Heart left ventricle (tissue), 16 donors: ENCODE data around the gene TPRA1. TPM values are rescaled to one million over a fixed set of nuclear protein-coding genes. Genes with fewer than 3 reads are reported as not detected.

ENCODE experiments used
- ATAC-seq, 4 donors: fragments of 200-7000 bp; cut with Tn5 transposase; one replicate each; pipeline ENCODE4 v1.9.1; 2020 to 2022; ENCODE audit warnings: moderate library complexity in 4 of 4, mild to moderate bottlenecking in 3 of 4, moderate number of reproducible peaks in 1 of 4
- DNase-seq, 5 donors: peaks; one replicate each; pipeline ENCODE4 v3.0.0-alpha.2; 2020
- H3K27ac ChIP-seq, 12 donors: fragments of 200-600 bp; sonication (generic) in 4 of 12; one replicate each; pipeline versions ENCODE4 v1.5.0 to v1.8.0; 2016 to 2022; ENCODE audit warnings: mild to moderate bottlenecking in 2 of 12
- H3K27me3 ChIP-seq, 9 donors: fragments of 200-600 bp; sonication (generic) in 2 of 9; one replicate each; pipeline versions ENCODE4 v1.5.1 to v1.8.0; 2016 to 2022; ENCODE audit warnings: mild to moderate bottlenecking in 3 of 9
- H3K36me3 ChIP-seq, 9 donors: fragments of 200-600 bp; sonication (generic) in 2 of 9; one replicate each; pipeline versions ENCODE4 v1.5.0 to v1.8.0; 2018 to 2022; ENCODE audit warnings: mild to moderate bottlenecking in 2 of 9
- H3K4me1 ChIP-seq, 12 donors: fragments of 200-600 bp; sonication (generic) in 4 of 12; one replicate each; pipeline versions ENCODE4 v1.5.0 to v1.8.0; 2016 to 2022; ENCODE audit warnings: mild to moderate bottlenecking in 3 of 12
- H3K4me3 ChIP-seq, 12 donors: fragments of 200-600 bp; sonication (generic) in 4 of 12; one replicate each; pipeline versions ENCODE4 v1.5.0 to v1.8.0; 2017 to 2022; ENCODE audit warnings: mild to moderate bottlenecking in 9 of 12, moderate library complexity in 4 of 12
- H3K9me3 ChIP-seq, 12 donors: fragments of 200-600 bp; sonication (generic) in 4 of 12; one replicate each; pipeline versions ENCODE4 v1.5.0 to v1.8.0; 2016 to 2022; ENCODE audit warnings: mild to moderate bottlenecking in 1 of 12
- CTCF ChIP-seq, 12 donors: fragments of 200-600 bp; sonication (generic) in 4 of 12; IDR thresholded peaks; one replicate each; pipeline versions ENCODE4 v1.5.0 to v1.8.0; 2018 to 2022; ENCODE audit warnings: antibody characterized with exemption in 12 of 12, mild to moderate bottlenecking in 5 of 12
- POLR2A ChIP-seq, 2 donors: fragments of 450-650 bp; IDR thresholded peaks; one replicate each; pipeline ENCODE4 v1.6.1; 2017; ENCODE audit warnings: antibody characterized with exemption in 2 of 2, mild to moderate bottlenecking in 2 of 2, moderate library complexity in 2 of 2
- WGBS, 4 donors: extraction: QIAGEN DNeasy Blood & Tissue Kit in 2 of 4; methylation state at CpG; one replicate each; pipeline versions ENCODE4 v1.1.5 to v1.1.7; 2013 to 2018; 5-methylcytosine and 5-hydroxymethylcytosine counted together
- intact Hi-C, 10 donors: fragments of 100-400 bp; cut with DNase I; formaldehyde crosslinking; loops; one replicate each; pipeline versions ENCODE4 v1.11.1 to v1.14.2; 2022
- polyA plus RNA-seq, 2 donors: library from polyadenylated mRNA; stranded (reverse); fragments of 200-250 nt; gene quantifications; one replicate each; pipeline ENCODE4 v1.2.3, GENCODE V29; 2013
- total RNA-seq, 9 donors: library from RNA; depleted of rRNA in 2 of 9; stranded (reverse); fragments of >200 nt in 2 of 9; fragmentation: NEBNext Ultra II Directional in 3 of 9; extraction: Animal tissue kit (Norgen Biotek cat#: 25700) in 3 of 9; gene quantifications; one replicate each; pipeline versions ENCODE4 v1.1.0 to v1.2.4, GENCODE V29; 2016 to 2023
- donor health status: ischemic (EF 13 %, LVEDD 7.1; RV severe dilation, severe dysfunction).
- donor health status: healthy with polysubstance abuse.
- donor health status: DM: no; HTN: yes; CAD: no.
- donor health status: DM: no; HTN: no; CAD: no.
- donor health status: ischemic (EF 25% LVEDD 6.9; RV normal size, moderate dysfunction).
- donor health status: ischemic (EF 25% LVEDD 5.7; RV mildly dilated, moderate dysfunction).
- donor health status: healthy.
- donor health status: DM: yes; HTN: yes; CAD: no.
- donor health status: ischemic (EF 35%, LVEDD 5.7; RV mildly dilated, moderate dysfunction).
- donor health status: nonischemic (EF 11% LVEDD 7.7; RV severe dilation, severe dysfunction).
- donor health status: DM: yes; HTN: yes; CAD: no.
- donor health status: PGD.
- donor health status: ischemic (EF 29% LVEDD 5.4; RV normal size, mild dysfunction).
- donor health status: nonischemic (EF 23%, LVEDD 6.1; RV moderate dilation, normal function).

Gene TPRA1
- total and polyA plus RNA-seq, 11 donors = 13.4 to 29.0 (median 20.4) TPM

- no peaks in the 10 kb centered on the region for H3K9me3 ChIP-seq
- WGBS, 4 donors = 84 to 86% (median 85%) methylated on average over 12 of the region's 12 CpGs
- no peaks in the 10 kb centered on the region for H3K36me3 ChIP-seq
- ATAC-seq (no peak), DNase-seq (no peak)
- peaks cover 0 to 19% (median 0%) of the 10 kb centered on the region in 9 donors for H3K27me3 ChIP-seq
- intact Hi-C loops = no loop called here
- H3K4me3 ChIP-seq = no peak overlapping the region
- H3K4me1 ChIP-seq = peaks cover 0 to 15% (median 11%) of the 10 kb centered on the region in 12 donors
- TF ChIP-seq POLR2A (IDR thresholded peaks at IDR 0.05) = no peak
- no peak for TF ChIP-seq CTCF (IDR thresholded peaks at IDR 0.05)
- H3K27ac ChIP-seq = no peak overlapping the region
These were observed 40.5 kb upstream of the TPRA1 start for GRCh38 chr3:127630811-127631714.

- ATAC-seq (peak in 2 of 4 donors; percentile 6 to 27), DNase-seq (no peak)
- WGBS, 4 donors = 21 to 29% (median 24%) methylated on average over 52 to 65 of the region's 65 CpGs
These were observed 39.2 kb upstream of the TPRA1 start for GRCh38 chr3:127629467-127630403.

GRCh38 chr3:127628788-127629466, 38.4 kb upstream of the TPRA1 start, which contains the start of gene PODXL2:
TSS of gene PODXL2 (plus strand) at chr3:127629185. CDS start at chr3:127629220, 35 bp downstream.
- Histone ChIP-seq H3K4me1 (peaks cover 0 to 15% (median 11%) of the 10 kb centered on the region in 12 donors), H3K36me3 (no peaks in the 10 kb centered on the region), H3K4me3 (peak within 1 kb of the TSS in 11 of 12 donors; percentile 31 to 64 (median 58)), H3K27me3 (peaks cover 0 to 19% (median 0%) of the 10 kb centered on the region in 9 donors), H3K9me3 (no peaks in the 10 kb centered on the region), H3K27ac (no peak within 1 kb of the TSS)
- WGBS, 4 donors = 2 to 20% (median 7%) methylated on average over 22 to 105 of the region's 105 CpGs
- intact Hi-C loops = no loop called here
- DNase-seq (peak in 4 of 5 donors; percentile 49 to 66 (median 56)), ATAC-seq (peak in 3 of 4 donors; percentile 80 to 84 (median 83))
- no peak for TF ChIP-seq POLR2A (IDR thresholded peaks at IDR 0.05)
- TF ChIP-seq CTCF (IDR thresholded peaks at IDR 0.05) = no peak

More at GRCh38 chr3:127629467-127630403, 39.2 kb upstream of the TPRA1 start:
- H3K4me3 ChIP-seq = peak overlapping the region in 11 of 12 donors; percentile 31 to 64 (median 58)
- TF ChIP-seq CTCF (IDR thresholded peaks at IDR 0.05) (no peak), POLR2A (IDR thresholded peaks at IDR 0.05) (no peak)
- peaks cover 0 to 19% (median 0%) of the 10 kb centered on the region in 9 donors for H3K27me3 ChIP-seq
- intact Hi-C loops = no loop called here
- no peak overlapping the region for H3K27ac ChIP-seq
- H3K4me1 ChIP-seq = peaks cover 0 to 15% (median 11%) of the 10 kb centered on the region in 12 donors
- no peaks in the 10 kb centered on the region for H3K9me3 ChIP-seq
- H3K36me3 ChIP-seq = no peaks in the 10 kb centered on the region
